Erythroblast (primary cell): ENCODE measurements around the gene KCTD11.

Experiments
- GATA1 ChIP-seq: IDR thresholded peaks from 2 replicates; pipeline ENCODE4 v1.6.1; 2011; ENCODE audit warnings: low read depth, mild to moderate bottlenecking, control low read depth, low read length, moderate library complexity
- POLR2A ChIP-seq: IDR thresholded peaks from 2 replicates; pipeline ENCODE4 v1.6.1; 2011; ENCODE audit warnings: mild to moderate bottlenecking, low read length

DNA sequence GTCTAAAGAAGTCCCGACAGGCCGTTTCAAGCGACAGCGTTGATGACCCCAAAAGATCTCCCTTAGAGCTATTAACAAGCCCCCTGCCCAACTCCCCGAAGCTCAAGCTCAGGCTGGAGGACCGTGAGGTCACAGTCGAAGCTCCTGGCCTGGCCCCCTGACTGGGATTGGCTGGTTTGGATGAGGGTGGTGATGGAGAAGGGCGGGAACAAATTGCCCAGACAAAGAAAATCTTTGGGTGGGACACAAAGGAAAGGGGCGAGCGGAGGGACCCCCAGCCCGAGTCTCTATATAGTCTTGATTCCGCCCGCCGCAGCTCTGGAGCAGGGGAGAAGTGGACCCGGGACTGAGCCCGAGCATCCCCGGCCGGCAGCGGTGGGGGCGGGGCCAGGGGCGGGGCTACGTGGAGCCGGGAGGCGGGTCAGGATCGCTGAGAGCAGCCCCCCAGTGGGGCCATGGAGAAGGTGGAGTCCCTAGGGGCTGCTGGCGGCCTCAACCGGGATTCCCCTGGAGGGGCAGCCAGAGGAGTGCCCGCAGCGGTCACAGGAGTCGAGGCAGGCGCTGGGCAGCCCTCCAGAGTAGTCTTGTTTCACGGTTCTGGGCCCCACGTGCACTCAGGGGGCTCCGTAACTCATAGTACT lies 21.8 kb upstream of the KCTD11 start:
- TF ChIP-seq POLR2A = no peak
- TF ChIP-seq GATA1 = no peak
